Spleen (tissue), 11 donors: Measurements from ENCODE around the gene MYO1B. TPM values are rescaled to one million over a fixed set of nuclear protein-coding genes. Genes with fewer than 3 reads are reported as not detected.

Experiments
- DNase-seq: peaks from one replicate; pipeline ENCODE4 v3.0.0-alpha.2; 2020
- H3K27ac ChIP-seq, 8 donors: fragments of 200-600 bp; sonication (generic) in 7 of 8; 1 replicate in 4 of 8; 2 replicates in 4 of 8; pipeline versions ENCODE4 v1.5.0 to v1.8.0; 2016 to 2021; ENCODE audit warnings: inconsistent platforms in 4 of 8, mild to moderate bottlenecking in 4 of 8, moderate library complexity in 1 of 8
- H3K27me3 ChIP-seq, 7 donors: fragments of 200-600 bp; sonication (generic) in 6 of 7; replicated peaks in 1 of 7; 1 replicate in 4 of 7; 2 replicates in 3 of 7; pipeline versions ENCODE4 v1.5.0 to v1.8.0; 2016 to 2021; ENCODE audit warnings: inconsistent platforms in 3 of 7, mild to moderate bottlenecking in 1 of 7
- H3K36me3 ChIP-seq, 6 donors: fragments of 200-600 bp; sonication (generic) in 5 of 6; 1 replicate in 4 of 6; 2 replicates in 2 of 6; pipeline versions ENCODE4 v1.5.0 to v1.8.0; 2016 to 2021; ENCODE audit warnings: inconsistent platforms in 2 of 6
- H3K4me1 ChIP-seq, 6 donors: fragments of 200-600 bp; sonication (generic) in 5 of 6; 1 replicate in 3 of 6; 2 replicates in 3 of 6; pipeline versions ENCODE4 v1.5.0 to v1.8.0; 2016 to 2021; ENCODE audit warnings: inconsistent platforms in 3 of 6
- H3K4me3 ChIP-seq, 8 donors: fragments of 200-600 bp; sonication (generic) in 7 of 8; 1 replicate in 4 of 8; 2 replicates in 4 of 8; pipeline versions ENCODE4 v1.5.0 to v1.8.0; 2016 to 2021; ENCODE audit warnings: inconsistent platforms in 4 of 8, mild to moderate bottlenecking in 4 of 8, moderate library complexity in 2 of 8
- H3K9me3 ChIP-seq, 8 donors: fragments of 200-600 bp; sonication (generic) in 7 of 8; 1 replicate in 4 of 8; 2 replicates in 4 of 8; pipeline versions ENCODE4 v1.5.0 to v1.8.0; 2016 to 2021; ENCODE audit warnings: inconsistent platforms in 4 of 8
- POLR2A ChIP-seq, 3 donors: fragments of 450-650 bp; IDR thresholded peaks; one replicate each; pipeline ENCODE4 v1.5.1; 2017; ENCODE audit warnings: antibody characterized with exemption in 3 of 3, mild to moderate bottlenecking in 1 of 3
- POLR2AphosphoS5 ChIP-seq, 3 donors: sonication (generic); formaldehyde crosslinking; IDR thresholded peaks; one replicate each; pipeline ENCODE4 v1.5.1; 2017; ENCODE audit warnings: antibody characterized with exemption in 3 of 3
- WGBS, 5 donors: extraction: QIAGEN DNeasy Blood & Tissue Kit in 3 of 5; methylation state at CpG; one replicate each; pipeline versions ENCODE4 v1.1.5 to v1.1.7; 2013 to 2018; 5-methylcytosine and 5-hydroxymethylcytosine counted together
- intact Hi-C: fragments of 100-400 bp; cut with DNase I; formaldehyde crosslinking; loops from one replicate; pipeline ENCODE4 v1.15.0; 2023; ENCODE audit warnings: low total_unique reads
- polyA plus RNA-seq, 3 donors: library from polyadenylated mRNA; stranded (reverse); fragments of 200-250 nt; gene quantifications; one replicate each; pipeline ENCODE4 v1.2.1, GENCODE V29; 2013
- total RNA-seq, 7 donors: library from RNA; depleted of rRNA in 3 of 7; stranded (reverse); fragments of >200 nt in 3 of 7; fragmentation: NEBNext Ultra II Directional in 4 of 7; extraction: Animal tissue kit (Norgen Biotek cat#: 25700) in 4 of 7; gene quantifications; one replicate each; pipeline versions ENCODE4 v1.1.0 to v1.2.1, GENCODE V29; 2016 to 2021
- TF ChIP-seq, protein P1 (sequence below), 11 experiments: fragments of 200-600 bp in 7 of 11; fragments of 450-650 bp in 4 of 11; sonication (generic) in 4 of 11; IDR thresholded peaks in 8 of 11; conservative IDR thresholded peaks in 3 of 11; 1 replicate in 7 of 11; 2 replicates in 4 of 11; pipeline versions ENCODE4 v1.4.0 to v1.8.0; 2016 to 2021; ENCODE audit warnings: antibody characterized with exemption in 11 of 11, inconsistent platforms in 4 of 11, mild to moderate bottlenecking in 1 of 11
- donor health status: healthy with polysubstance abuse.
- donor health status: DM: no; HTN: no; CAD: no; lungs with moderate emphysema.
- donor health status: DM: no; HTN: no; CAD: no.
- donor health status: Bipolar disorder and iron deficiency.
- donor health status: healthy.
- donor health status: DM: no; HTN: no; CAD: no.
- donor health status: DM: yes; HTN: yes; CAD: no.

MYO1B gene
- total and polyA plus RNA-seq, 10 donors = 5.3 to 25.8 (median 19.0) TPM

GRCh38 chr2:191385416-191386160, 140.4 kb downstream of the MYO1B start:
- peaks cover 0 to 5% (median 0%) of the 10 kb centered on the region in 6 donors for H3K36me3 ChIP-seq
- no peak overlapping the region for H3K4me3 ChIP-seq
- H3K9me3 ChIP-seq = no peaks in the 10 kb centered on the region
- H3K4me1 ChIP-seq = no peaks in the 10 kb centered on the region
- no peaks in the 10 kb centered on the region for H3K27me3 ChIP-seq
- intact Hi-C loops = no loop called here
- WGBS, 5 donors = 56 to 74% (median 71%) methylated on average over 6 of the region's 6 CpGs
- peak overlapping the region in 3 of 8 donors; percentile 8 to 31 (median 12) for H3K27ac ChIP-seq
- TF ChIP-seq, protein P1, sequence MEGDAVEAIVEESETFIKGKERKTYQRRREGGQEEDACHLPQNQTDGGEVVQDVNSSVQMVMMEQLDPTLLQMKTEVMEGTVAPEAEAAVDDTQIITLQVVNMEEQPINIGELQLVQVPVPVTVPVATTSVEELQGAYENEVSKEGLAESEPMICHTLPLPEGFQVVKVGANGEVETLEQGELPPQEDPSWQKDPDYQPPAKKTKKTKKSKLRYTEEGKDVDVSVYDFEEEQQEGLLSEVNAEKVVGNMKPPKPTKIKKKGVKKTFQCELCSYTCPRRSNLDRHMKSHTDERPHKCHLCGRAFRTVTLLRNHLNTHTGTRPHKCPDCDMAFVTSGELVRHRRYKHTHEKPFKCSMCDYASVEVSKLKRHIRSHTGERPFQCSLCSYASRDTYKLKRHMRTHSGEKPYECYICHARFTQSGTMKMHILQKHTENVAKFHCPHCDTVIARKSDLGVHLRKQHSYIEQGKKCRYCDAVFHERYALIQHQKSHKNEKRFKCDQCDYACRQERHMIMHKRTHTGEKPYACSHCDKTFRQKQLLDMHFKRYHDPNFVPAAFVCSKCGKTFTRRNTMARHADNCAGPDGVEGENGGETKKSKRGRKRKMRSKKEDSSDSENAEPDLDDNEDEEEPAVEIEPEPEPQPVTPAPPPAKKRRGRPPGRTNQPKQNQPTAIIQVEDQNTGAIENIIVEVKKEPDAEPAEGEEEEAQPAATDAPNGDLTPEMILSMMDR (IDR thresholded peaks at IDR 0.05 in 8 of 11, conservative IDR thresholded peaks at IDR 0.05 in 3 of 11) = no peak
- TF ChIP-seq POLR2AphosphoS5 (IDR thresholded peaks at IDR 0.05) = no peak
- TF ChIP-seq POLR2A (IDR thresholded peaks at IDR 0.05) = no peak
- no peak for DNase-seq

- H3K27me3 ChIP-seq = no peaks in the 10 kb centered on the region
- H3K4me1 ChIP-seq = no peaks in the 10 kb centered on the region
- WGBS, 5 donors = 87 to 97% (median 91%) methylated on average over 7 of the region's 7 CpGs
- no peaks in the 10 kb centered on the region for H3K9me3 ChIP-seq
- DNase-seq = no peak
- intact Hi-C loops = no loop called here
- H3K36me3 ChIP-seq = peaks cover 0 to 7% (median 0%) of the 10 kb centered on the region in 6 donors
- H3K27ac ChIP-seq = no peak overlapping the region
- no peak overlapping the region for H3K4me3 ChIP-seq
- TF ChIP-seq, protein P1 (IDR thresholded peaks at IDR 0.05 in 8 of 11, conservative IDR thresholded peaks at IDR 0.05 in 3 of 11) = no peak
- no peak for TF ChIP-seq POLR2A (IDR thresholded peaks at IDR 0.05)
- TF ChIP-seq POLR2AphosphoS5 (IDR thresholded peaks at IDR 0.05) = no peak
Measured at GRCh38 chr2:191386938-191387536, 141.8 kb downstream of the MYO1B start.

- Histone ChIP-seq H3K4me1 (no peaks in the 10 kb centered on the region), H3K27me3 (no peaks in the 10 kb centered on the region), H3K36me3 (peaks cover 0 to 7% (median 0%) of the 10 kb centered on the region in 6 donors), H3K9me3 (no peaks in the 10 kb centered on the region), H3K4me3 (no peak overlapping the region), H3K27ac (no peak overlapping the region)
- intact Hi-C loops = no loop called here
- 86 to 90% (median 87%) methylated on average over 5 of the region's 5 CpGs for WGBS, 5 donors
- no peak for DNase-seq
- TF ChIP-seq POLR2A (IDR thresholded peaks at IDR 0.05) (no peak), POLR2AphosphoS5 (IDR thresholded peaks at IDR 0.05) (no peak)
- TF ChIP-seq, protein P1 (IDR thresholded peaks at IDR 0.05 in 8 of 11, conservative IDR thresholded peaks at IDR 0.05 in 3 of 11) = no peak
Measured at GRCh38 chr2:191389288-191389687, 144.1 kb downstream of the MYO1B start.

GRCh38 chr2:191391171-191391570, 146.0 kb downstream of the MYO1B start:
- Histone ChIP-seq H3K4me3 (no peak overlapping the region), H3K27me3 (no peaks in the 10 kb centered on the region), H3K9me3 (no peaks in the 10 kb centered on the region), H3K4me1 (no peaks in the 10 kb centered on the region), H3K27ac (no peak overlapping the region), H3K36me3 (peaks cover 0 to 11% (median 0%) of the 10 kb centered on the region in 6 donors)
- intact Hi-C loops = no loop called here
- WGBS, 5 donors = 88 to 96% (median 93%) methylated on average over 3 of the region's 3 CpGs
- no peak for DNase-seq
- TF ChIP-seq POLR2A (IDR thresholded peaks at IDR 0.05) = no peak
- TF ChIP-seq, protein P1 (IDR thresholded peaks at IDR 0.05 in 8 of 11, conservative IDR thresholded peaks at IDR 0.05 in 3 of 11) = no peak
- TF ChIP-seq POLR2AphosphoS5 (IDR thresholded peaks at IDR 0.05) = no peak
